Fibroblast of skin of scalp (primary cell): Measurements from ENCODE around the gene ALOX12.

Experiments used
- DNase-seq: peaks from one replicate; pipeline ENCODE4 v3.0.0-alpha.2; 2013

Gene ALOX12

DNA sequence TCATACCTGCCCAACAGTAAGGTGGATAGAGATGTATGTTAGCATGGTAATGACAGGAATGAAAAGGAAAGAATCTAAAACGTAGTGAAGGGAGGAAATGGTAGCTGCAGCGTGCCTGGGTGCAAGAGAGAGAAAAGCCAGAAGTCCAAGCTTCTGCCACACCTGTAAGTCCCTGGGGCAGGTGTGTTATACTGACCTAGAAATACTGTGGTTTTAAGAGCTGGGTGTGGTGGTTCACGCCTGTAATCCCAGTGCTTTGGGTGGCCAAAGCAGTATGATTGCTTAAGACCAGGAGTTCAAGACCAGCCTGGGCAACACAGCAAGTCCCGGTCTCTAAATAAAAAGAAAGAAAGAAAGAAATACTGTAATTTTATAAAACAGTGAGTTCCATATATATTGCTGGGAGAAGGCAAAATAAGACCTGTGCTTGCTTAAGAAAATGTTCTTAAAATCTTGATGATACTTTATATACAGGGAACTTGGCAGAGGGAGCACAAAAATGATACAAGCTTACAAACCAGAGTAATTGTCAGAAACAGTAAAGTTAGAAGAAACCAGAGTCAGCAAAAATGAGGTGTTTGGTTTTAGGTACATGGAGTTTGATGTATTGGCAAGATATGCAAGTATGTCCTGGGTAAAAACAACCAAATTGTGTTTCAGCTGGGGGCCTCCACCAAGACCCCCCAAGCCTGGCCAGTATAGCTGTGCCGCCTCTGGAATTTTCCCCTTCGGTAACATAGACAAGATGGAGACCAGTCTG lies 6.6 kb downstream of the ALOX12 start:
- DNase-seq, result no peak

DNA sequence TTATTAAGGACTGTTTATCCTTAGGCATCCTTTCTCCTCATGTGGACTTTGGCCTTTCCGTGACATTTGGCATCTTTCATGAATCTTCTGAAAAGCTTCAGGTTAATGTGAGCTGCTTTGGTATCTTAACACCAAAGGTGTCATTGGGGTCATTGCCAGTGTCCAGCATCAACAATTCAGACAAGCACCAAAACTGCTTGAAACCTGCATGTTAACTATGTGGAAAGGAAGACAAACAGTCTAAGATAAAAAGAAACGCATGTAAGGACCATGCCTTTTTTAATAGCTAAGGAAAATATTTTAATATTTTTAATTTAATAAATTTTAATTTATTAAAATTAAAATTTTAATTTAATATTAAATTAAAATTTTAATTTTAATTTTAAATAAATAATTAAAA lies 7.9 kb downstream of the ALOX12 start:
- DNase-seq, result no peak

DNA sequence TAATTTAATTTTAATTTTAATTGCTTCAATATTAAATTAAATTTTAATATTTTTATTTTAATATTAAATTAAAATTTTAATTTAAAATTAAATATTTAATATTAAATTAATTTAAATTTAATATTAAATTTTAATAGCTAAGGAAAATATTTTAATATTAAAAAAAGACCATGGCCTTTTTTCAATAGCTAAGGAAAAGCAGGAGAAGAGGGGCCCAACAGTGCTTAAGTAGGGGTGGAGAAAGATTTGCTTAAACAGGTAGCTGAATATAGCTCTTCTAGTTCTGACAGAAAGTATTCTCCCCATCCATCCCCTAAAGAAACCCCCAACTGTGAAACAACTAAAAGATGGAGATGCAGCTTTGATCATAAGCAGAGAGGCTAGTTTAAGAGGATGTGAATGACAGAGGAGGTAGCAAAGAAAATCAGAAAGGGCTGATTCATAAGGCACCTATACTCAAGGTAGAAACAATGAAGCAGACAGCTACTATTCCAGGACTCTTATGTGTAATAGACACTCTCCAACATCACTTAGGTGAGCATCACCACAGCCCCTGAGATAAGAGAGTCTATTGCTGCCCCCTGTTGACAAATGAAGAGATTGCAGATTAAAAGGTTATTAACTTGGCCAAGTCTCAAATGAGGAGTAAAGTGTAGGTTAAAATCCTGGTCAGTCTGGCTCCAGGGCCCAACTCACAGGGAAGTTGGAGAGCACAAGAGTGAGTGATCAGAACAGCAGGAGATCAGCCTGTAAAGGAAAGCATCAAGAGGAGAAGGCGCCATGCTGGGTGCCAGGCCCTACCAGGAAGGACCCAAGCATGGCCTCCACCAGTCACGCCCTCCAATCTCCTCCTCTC lies 8.8 kb downstream of the ALOX12 start:
- peak; percentile 68 for DNase-seq

DNA sequence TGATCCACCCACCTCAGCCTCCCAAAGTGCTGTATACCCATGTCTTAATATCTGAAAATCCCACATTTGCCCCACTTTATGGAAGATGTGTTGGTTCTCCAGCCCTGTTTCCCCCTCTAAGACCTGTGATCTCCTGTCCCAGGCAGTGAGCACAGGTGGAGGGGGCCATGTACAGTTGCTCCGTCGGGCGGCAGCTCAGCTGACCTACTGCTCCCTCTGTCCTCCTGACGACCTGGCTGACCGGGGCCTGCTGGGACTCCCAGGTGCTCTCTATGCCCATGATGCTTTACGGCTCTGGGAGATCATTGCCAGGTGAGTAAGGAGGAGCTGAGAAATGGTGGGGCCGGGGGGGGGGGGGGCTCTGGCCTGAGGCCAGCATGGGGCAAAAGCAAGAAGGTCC lies 9.9 kb downstream of the ALOX12 start:
- DNase-seq, result no peak

GRCh38 chr17:7007143-7007542 lies 11.3 kb downstream of the ALOX12 start:
- DNase-seq, result no peak

DNA sequence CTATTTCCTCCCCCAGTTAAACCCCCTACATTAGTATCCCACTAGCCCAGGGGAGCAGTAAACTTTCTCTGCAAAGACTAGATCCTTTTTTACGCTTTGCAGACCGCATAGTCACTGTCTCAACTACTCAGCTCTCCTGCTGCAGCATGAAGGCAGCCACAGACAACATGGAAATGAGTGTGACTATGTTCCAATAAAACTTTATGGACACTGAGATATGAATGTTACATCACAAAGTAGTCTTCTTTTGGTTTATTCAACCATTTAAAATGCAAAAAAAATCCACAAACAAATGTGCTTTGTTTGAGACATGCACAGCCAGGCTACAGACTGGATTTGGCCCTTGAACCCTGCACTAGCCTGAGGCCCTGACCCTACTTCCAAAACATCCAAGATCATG lies 14.7 kb downstream of the ALOX12 start:
- no peak for DNase-seq

DNA sequence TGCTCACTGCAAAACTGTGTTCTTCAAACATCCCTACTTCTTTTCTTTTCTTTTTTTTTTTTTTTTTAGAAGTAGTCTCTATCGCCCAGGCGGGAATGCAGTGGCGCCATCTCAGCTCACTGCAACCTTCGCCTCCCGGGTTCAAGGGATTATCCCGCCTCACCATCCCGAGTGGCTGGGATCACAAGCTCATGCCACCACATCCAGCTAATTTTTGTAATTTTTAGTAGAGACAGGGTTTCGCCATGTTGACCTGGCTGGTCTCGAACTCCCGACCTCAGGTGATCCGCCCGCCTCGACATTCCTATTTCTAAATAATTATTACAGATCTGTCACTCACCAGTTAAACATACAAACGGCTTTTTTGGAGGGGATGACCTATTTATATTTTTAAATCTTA lies 15.6 kb downstream of the ALOX12 start:
- DNase-seq, result no peak

- no peak for DNase-seq
Measured at GRCh38 chr17:7011942-7012254, 16.0 kb downstream of the ALOX12 start.

DNA sequence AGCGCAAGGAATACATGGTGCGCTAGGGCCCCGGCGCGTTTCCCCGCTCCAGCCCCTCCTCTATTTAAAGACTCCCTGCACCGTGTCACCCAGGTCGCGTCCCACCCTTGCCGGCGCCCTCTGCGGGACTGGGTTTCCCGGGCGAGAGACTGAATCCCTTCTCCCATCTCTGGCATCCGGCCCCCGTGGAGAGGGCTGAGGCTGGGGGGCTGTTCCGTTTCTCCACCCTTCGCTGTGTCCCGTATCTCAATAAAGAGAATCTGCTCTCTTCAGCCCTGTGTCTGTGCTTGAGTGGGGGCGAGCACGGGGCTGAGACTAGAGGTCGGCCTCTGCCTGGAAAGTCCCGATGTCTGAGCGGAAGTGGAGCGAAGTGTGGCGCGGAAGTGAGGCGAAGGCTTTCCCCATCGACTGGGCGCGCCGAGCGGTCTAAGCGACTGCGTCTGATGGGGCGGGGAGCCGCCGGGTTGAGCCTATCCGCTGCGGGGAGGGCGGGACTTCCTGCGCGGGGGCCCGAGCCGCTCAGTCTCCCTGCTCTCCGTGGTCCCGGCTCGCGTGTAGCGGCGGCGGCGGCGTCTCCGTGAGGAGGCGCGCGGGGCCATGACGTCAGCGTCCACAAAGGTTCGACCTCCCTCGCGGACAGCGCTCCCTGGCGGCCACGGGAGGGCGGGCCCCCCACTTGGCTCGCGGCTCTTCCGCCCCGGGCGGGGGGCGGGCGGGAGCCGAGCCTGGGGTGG lies 18.6 kb downstream of the ALOX12 start:
- DNase-seq, result peak; percentile 98

- DNase-seq, result peak; percentile 79
Measured at GRCh38 chr17:7014995-7015958, 19.4 kb downstream of the ALOX12 start.

DNA sequence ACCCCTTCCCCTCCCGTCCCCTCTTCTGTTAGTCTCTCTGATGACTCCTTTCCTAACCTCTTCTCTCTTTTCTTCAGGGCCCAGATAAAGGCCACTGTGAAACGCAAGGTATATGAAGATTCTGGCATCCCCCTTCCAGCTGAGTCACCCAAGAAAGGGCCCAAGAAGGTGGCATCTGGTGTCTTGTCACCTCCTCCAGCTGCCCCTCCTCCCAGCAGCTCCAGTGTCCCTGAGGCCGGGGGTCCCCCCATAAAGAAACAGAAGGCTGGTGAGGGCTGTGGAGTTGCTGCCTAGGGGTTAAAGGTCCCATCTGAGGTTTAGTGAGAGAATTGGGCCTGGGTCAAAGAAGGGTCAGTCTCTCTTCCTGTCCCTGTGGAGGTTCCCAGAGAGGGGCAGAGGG lies 20.6 kb downstream of the ALOX12 start:
- DNase-seq, result no peak

DNA sequence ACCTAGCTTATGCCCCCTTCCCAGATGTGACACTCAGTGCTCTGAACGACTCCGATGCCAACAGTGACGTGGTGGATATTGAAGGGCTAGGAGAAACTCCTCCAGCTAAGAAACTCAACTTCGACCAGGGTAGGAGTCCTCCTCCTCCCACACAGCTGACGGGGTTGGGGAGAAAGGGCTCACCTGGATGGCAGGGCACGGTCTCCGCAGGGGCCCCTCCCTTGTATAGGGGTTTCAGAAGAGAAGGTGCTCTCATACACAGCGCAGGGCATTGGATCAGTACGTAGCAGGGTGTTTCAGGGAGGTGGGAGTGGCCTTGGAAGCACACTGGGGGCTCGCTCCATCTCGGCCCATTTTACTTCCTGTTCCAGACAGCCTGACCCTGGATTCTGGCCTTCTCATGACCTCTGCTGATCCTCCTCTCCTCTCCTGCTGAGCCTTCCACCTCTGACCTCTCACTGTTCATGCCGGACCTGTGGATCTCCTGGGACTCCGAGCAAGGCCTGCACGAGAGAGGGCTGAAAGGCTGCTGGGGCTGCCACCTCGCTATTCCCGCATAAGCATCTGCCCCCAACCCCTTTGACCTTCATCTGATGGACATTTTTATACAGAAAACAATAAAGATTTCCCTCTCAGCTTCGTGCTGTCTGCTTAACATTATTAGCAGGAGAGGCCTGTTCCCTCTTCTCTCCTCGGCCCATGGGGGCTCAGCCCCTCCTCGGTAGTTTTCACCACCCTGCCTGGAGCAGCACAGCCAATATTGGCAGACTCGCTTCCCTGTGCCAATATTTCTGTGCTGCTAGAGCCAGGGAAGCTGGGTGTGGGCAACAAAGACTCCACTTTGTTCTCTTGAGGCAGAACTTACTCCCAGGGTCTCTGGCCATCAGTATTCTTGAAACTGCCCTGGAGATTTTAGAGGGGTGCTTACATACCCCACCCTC lies 21.3 kb downstream of the ALOX12 start:
- DNase-seq, result no peak

DNA sequence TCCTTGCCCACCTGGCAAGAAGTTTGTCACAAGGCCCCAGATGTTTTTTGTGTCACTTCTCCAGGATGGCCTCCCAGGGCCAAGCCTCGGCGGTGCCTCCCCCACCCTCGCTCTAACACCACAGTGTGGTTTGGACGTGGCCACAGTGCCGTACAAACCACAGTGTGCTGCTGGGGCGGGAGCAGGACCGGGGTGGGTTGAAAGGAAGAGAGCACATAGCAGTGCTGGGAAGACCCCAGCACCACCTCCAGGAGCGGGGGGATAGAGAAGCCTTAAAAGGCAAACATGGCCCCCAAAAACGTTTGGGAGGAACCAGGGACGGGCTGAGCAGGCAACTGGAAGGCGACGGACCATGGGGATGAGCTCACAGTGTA lies 22.0 kb downstream of the ALOX12 start:
- no peak for DNase-seq

DNA sequence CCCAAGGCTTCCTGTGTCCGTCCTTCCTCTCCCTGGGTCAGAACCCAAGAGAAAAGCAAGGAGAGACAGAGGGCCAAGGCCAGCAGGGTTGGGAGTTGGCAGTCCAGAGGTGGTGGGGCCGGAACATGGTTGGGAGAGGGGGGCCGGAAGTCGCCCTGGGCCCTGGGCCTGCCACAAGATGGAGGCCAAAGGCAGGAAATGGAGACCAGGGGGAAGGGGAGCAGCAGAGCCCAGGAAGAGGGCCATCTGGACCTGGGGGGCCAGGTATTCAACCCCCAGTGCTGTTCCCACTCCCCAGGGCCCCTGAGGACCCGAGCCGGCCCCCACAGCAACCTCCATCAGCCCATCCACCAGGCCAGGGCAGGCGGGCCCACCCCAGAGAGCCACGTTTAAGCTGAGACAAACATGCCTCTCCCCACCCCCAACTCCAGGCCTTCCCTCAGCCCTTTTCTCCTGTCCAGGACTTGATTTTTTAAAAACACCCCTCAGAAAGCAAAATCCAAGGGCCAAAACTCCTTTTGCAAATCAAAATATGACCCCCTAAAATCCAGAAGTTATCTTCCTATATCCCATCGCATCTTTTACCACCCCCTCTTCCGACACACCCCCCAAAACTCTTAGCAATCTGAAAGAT lies 22.6 kb downstream of the ALOX12 start:
- no peak for DNase-seq

DNA sequence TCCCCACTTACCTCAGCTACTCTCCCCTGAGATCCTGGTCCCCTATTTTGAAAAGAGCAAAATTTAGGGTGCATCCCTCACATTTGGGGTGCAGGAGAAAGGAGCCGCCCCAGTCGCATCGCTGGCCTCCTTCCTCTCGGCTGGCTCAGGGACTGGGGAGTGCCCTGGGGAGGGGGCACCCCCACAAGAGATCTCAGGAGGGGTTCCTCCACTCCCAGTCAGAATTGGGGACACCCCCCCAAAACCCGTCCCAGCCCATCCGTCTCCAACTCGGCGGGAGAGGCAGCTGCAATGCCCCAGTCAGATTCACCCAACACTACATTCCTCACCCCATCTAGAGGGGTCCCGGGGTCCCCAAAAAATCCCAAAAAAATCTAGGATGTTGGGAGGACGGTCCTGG lies 23.5 kb downstream of the ALOX12 start:
- DNase-seq, result no peak

GRCh38 chr17:7019839-7020519 lies 24.1 kb downstream of the ALOX12 start:
- DNase-seq, result peak; percentile 76

GRCh38 chr17:7020894-7021664 lies 25.2 kb downstream of the ALOX12 start:
- DNase-seq, result no peak

DNA sequence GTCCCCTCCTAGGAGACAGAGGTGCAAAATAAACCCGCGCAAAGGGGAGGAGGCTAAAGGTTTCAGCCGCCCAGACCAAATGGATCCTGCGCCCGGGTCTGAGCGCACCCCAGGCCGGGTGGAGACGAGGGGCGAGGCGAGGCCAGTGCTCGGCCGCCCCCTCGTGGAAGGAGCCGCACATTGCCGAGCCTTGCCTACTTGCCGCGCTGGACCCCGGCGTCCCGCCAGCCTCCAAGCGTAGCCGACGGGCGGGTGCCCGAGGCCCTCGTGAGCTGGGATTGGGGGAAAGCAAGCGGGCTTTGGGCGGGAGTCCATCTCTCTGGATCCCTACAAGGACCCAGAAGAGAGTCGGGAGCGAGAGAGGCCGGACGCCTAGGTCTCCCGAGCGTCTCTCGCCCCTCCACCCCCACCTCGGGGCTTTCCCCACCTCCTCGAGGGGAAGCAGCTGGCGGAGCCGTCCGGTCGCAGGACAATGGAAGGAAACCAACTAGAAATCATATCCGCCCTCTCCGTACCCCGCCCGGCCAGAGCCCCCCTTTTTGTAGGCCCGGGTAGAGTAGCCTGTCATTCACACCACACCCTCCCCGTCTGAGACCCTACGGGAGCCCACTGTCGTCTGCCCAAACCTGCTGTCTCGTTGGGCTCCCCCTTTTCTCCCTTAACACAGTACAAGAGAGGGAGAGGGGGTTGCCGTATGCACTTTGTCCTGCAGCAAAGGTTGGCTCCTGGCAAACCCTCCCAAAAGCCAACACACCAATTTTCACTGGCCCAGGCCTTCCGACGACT lies 26.3 kb downstream of the ALOX12 start:
- DNase-seq, result peak; percentile 69
